ENCODE results near the gene TSPAN5. TPM values are rescaled to one million over a fixed set of nuclear protein-coding genes. Genes with fewer than 3 reads are reported as not detected.

Gene TSPAN5
- total and polyA plus RNA-seq, 10 donors: 4.6 to 33.6 (median 22.9) TPM

DNA sequence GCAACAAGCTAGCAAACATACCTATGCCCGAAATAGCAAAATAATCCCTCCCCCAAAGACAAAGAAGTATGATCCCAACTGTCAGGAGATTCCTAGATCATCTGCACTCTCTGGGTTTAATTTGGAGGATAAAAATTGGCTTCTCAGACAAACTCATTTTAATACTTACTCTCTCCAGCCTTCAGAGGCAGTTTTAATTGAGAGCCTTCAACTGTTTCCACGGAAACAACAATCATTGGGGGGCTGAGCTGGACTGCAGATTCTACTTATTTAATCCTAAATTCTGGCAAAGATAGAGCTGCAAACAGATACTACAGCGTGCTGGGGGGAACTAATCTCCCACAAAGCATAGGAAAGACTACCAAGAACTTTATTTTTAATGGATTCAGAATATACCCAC is 168.2 kb downstream of the TSPAN5 start:
- 89 to 96% (median 94%) methylated on average over 3 of the region's 3 CpGs for WGBS, 5 donors
- H3K27me3 ChIP-seq (replicated peaks in 1 of 7): no peaks in the 10 kb centered on the region
- DNase-seq: no peak
- no peak overlapping the region for H3K27ac ChIP-seq
- no peaks in the 10 kb centered on the region for H3K36me3 ChIP-seq
- no peaks in the 10 kb centered on the region for H3K4me1 ChIP-seq
- no peaks in the 10 kb centered on the region for H3K9me3 ChIP-seq
- no peak for TF ChIP-seq POLR2A (IDR thresholded peaks at IDR 0.05)
- no peak for TF ChIP-seq POLR2AphosphoS5 (IDR thresholded peaks at IDR 0.05)
- TF ChIP-seq, protein P1, sequence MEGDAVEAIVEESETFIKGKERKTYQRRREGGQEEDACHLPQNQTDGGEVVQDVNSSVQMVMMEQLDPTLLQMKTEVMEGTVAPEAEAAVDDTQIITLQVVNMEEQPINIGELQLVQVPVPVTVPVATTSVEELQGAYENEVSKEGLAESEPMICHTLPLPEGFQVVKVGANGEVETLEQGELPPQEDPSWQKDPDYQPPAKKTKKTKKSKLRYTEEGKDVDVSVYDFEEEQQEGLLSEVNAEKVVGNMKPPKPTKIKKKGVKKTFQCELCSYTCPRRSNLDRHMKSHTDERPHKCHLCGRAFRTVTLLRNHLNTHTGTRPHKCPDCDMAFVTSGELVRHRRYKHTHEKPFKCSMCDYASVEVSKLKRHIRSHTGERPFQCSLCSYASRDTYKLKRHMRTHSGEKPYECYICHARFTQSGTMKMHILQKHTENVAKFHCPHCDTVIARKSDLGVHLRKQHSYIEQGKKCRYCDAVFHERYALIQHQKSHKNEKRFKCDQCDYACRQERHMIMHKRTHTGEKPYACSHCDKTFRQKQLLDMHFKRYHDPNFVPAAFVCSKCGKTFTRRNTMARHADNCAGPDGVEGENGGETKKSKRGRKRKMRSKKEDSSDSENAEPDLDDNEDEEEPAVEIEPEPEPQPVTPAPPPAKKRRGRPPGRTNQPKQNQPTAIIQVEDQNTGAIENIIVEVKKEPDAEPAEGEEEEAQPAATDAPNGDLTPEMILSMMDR (IDR thresholded peaks at IDR 0.05 in 8 of 11, conservative IDR thresholded peaks at IDR 0.05 in 3 of 11): no peak
- intact Hi-C loops (cut with DNase I; ENCODE audit: low total_unique reads): no loop called here
- H3K4me3 ChIP-seq: no peak overlapping the region

DNA sequence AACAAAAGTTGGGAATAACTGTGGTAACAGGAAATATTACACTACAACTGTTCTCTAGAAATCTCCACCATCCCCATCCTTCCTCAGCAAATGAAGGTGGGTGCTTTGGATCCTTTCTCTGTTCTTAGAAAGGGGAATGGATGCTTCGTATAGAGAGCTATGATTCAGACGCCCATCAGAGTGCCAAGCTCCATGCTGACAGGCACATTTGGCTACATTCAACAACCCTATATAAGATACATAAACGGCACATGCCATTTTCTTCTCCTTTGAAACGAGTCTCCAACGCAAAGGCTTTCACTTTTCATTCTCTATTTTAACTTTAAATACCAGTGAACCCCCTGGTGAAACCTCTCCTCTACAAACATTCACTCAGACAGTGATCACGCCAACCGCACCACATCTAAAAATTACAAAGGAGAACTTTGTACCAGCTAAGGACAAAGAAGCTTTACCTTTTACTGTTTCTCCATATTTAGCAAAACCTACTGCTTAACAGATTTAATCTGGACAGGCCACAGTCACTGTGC is 172.5 kb downstream of the TSPAN5 start:
- H3K27me3 ChIP-seq (replicated peaks in 1 of 7): no peaks in the 10 kb centered on the region
- H3K36me3 ChIP-seq: no peaks in the 10 kb centered on the region
- no peak overlapping the region for H3K4me3 ChIP-seq
- no peak for TF ChIP-seq POLR2A (IDR thresholded peaks at IDR 0.05)
- TF ChIP-seq, protein P1 (IDR thresholded peaks at IDR 0.05 in 8 of 11, conservative IDR thresholded peaks at IDR 0.05 in 3 of 11): no peak
- TF ChIP-seq POLR2AphosphoS5 (IDR thresholded peaks at IDR 0.05): no peak
- no peak for DNase-seq
- 75 to 92% (median 80%) methylated on average over 7 of the region's 7 CpGs for WGBS, 5 donors
- H3K27ac ChIP-seq: no peak overlapping the region
- intact Hi-C loops (cut with DNase I; ENCODE audit: low total_unique reads): no loop called here
- H3K9me3 ChIP-seq: no peaks in the 10 kb centered on the region
- H3K4me1 ChIP-seq: peaks cover 0 to 9% (median 6%) of the 10 kb centered on the region in 6 donors

DNA sequence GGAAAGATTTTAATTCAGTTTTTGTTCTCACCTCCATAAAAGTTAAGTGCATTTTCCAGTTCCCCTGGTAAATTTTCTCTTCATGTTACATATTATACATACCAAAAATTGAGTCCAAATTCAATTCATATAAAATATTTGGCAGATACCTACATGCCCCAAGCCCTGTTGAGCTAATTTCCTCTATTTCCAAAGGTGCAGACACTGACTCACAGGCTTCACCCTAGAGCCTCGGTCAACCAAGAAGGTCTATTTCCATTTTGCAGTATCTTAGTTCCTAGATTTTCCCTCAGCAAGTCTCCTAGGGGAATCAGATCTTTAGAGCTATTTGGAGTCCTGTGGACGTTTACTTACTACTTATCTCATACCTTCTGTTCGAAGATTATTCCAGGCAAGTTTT is 174.4 kb downstream of the TSPAN5 start:
- no peaks in the 10 kb centered on the region for H3K36me3 ChIP-seq
- H3K9me3 ChIP-seq: no peaks in the 10 kb centered on the region
- peaks cover 0 to 9% (median 6%) of the 10 kb centered on the region in 6 donors for H3K4me1 ChIP-seq
- H3K27me3 ChIP-seq (replicated peaks in 1 of 7): no peaks in the 10 kb centered on the region
- 86 to 96% (median 93%) methylated on average over 3 of the region's 3 CpGs for WGBS, 5 donors
- intact Hi-C loops (cut with DNase I; ENCODE audit: low total_unique reads): no loop called here
- TF ChIP-seq POLR2AphosphoS5 (IDR thresholded peaks at IDR 0.05) (no peak), POLR2A (IDR thresholded peaks at IDR 0.05) (no peak)
- TF ChIP-seq, protein P1 (IDR thresholded peaks at IDR 0.05 in 8 of 11, conservative IDR thresholded peaks at IDR 0.05 in 3 of 11): no peak
- no peak for DNase-seq
- H3K4me3 ChIP-seq: no peak overlapping the region
- H3K27ac ChIP-seq: no peak overlapping the region

DNA sequence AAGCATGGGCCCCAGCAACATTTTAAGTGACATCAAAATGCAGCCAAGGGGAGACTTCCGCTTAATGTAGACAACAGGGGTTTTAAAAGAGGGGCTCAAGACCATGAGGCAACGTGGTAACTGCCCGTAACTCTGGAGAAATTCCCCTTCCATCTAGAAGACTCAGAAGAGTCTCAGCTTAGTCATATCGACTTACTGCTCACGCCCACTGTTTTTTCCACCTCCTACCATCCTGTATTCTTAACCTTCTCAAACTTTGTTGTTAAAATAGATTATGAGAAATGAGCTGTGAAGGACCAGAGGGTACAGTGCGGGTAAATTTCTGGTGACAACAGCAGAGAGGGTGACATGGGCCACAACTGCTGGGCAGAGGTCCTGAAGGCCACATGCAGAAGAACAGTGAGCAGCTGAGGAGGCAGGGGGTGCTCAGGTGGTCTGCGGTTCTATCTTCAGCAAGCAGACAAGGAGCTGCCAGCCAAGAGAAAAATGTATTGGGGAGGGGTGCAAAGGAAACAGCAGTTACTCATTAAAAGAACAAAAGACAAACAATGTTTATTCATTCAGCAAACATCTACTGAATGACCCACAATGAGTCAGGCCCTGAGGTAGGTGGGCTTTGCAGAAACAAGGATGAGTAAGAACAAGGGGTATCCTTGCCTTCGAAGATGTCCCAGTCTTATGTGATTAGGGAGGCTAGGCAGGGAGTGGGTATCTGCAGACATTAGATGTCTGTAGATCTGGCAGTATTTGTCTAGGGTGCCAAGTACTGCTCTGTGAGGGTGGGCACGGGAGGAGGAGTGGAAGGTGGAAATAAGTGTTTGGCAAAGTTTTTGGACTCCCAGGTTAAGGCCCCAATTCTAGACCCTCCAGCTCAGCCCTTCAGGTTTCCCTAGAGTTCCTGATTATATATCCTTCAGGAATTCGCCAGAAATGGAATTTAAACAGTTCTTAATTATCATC is 175.3 kb downstream of the TSPAN5 start:
- no peaks in the 10 kb centered on the region for H3K9me3 ChIP-seq
- H3K4me3 ChIP-seq: no peak overlapping the region
- no peaks in the 10 kb centered on the region for H3K27me3 ChIP-seq (replicated peaks in 1 of 7)
- no peak for DNase-seq
- peaks cover 0 to 9% (median 6%) of the 10 kb centered on the region in 6 donors for H3K4me1 ChIP-seq
- TF ChIP-seq, protein P1 (IDR thresholded peaks at IDR 0.05 in 8 of 11, conservative IDR thresholded peaks at IDR 0.05 in 3 of 11): no peak
- no peak for TF ChIP-seq POLR2A (IDR thresholded peaks at IDR 0.05)
- TF ChIP-seq POLR2AphosphoS5 (IDR thresholded peaks at IDR 0.05): no peak
- peaks cover 0 to 4% (median 0%) of the 10 kb centered on the region in 6 donors for H3K36me3 ChIP-seq
- intact Hi-C loops (cut with DNase I; ENCODE audit: low total_unique reads): no loop called here
- no peak overlapping the region for H3K27ac ChIP-seq
- 75 to 84% (median 78%) methylated on average over 10 of the region's 10 CpGs for WGBS, 5 donors
